Glomerular endothelial cell (primary cell): ENCODE results near the gene TMEM59L. TPM values are rescaled to one million over a fixed set of nuclear protein-coding genes. Genes with fewer than 3 reads are reported as not detected.

Experiments used
- DNase-seq: peaks from one replicate; pipeline ENCODE4 v3.0.0-alpha.2; 2011; ENCODE audit warnings: low read depth, low spot score; ENCODE audit errors: extremely low read depth
- total RNA-seq: library from RNA; depleted of rRNA; stranded (reverse); fragments of >200 nt; gene quantifications from 2 replicates; pipeline ENCODE4 v1.2.3, GENCODE V29; 2015

The TMEM59L gene
- total RNA-seq, 1 donor from 2014 or later = 1.6 TPM

- DNase-seq = no peak
Observed at GRCh38 chr19:18608102-18608804, 4.4 kb upstream of the TMEM59L start.

- no peak for DNase-seq
Observed at GRCh38 chr19:18608805-18609716, 3.6 kb upstream of the TMEM59L start.

GRCh38 chr19:18609717-18610051, 3.0 kb upstream of the TMEM59L start:
- DNase-seq = no peak

- no peak for DNase-seq
Observed at GRCh38 chr19:18610245-18610555, 2.5 kb upstream of the TMEM59L start.

- no peak for DNase-seq
Observed at GRCh38 chr19:18610556-18611326, 1.9 kb upstream of the TMEM59L start.

GRCh38 chr19:18611327-18612050, 1.2 kb upstream of the TMEM59L start:
- DNase-seq = no peak

GRCh38 chr19:18612051-18612771, 459 bp upstream of the TMEM59L start:
- DNase-seq = no peak

GRCh38 chr19:18613589-18614234, 1.0 kb downstream of the TMEM59L start:
- no peak for DNase-seq

GRCh38 chr19:18616023-18616422, 3.4 kb downstream of the TMEM59L start:
- no peak for DNase-seq

GRCh38 chr19:18617562-18617961, 4.9 kb downstream of the TMEM59L start:
- DNase-seq = no peak

GRCh38 chr19:18618236-18618635, 5.6 kb downstream of the TMEM59L start:
- no peak for DNase-seq

GRCh38 chr19:18620311-18620710, 7.6 kb downstream of the TMEM59L start:
- DNase-seq = no peak

GRCh38 chr19:18620902-18621301, 8.2 kb downstream of the TMEM59L start:
- DNase-seq = no peak

- no peak for DNase-seq
Observed at GRCh38 chr19:18626906-18627305, 14.2 kb downstream of the TMEM59L start.

- DNase-seq = no peak
Observed at GRCh38 chr19:18629166-18630088, 16.8 kb downstream of the TMEM59L start.

GRCh38 chr19:18633321-18633720, 20.7 kb downstream of the TMEM59L start:
- DNase-seq = no peak

GRCh38 chr19:18634612-18635297, 22.1 kb downstream of the TMEM59L start:
- DNase-seq = no peak

- DNase-seq = no peak
Observed at GRCh38 chr19:18635831-18636182, 23.1 kb downstream of the TMEM59L start.
